ENCODE data around the gene IRX6.
A peak's percentile ranks its signal among the peaks of the same experiment; 100 is the strongest.

The IRX6 gene

DNA sequence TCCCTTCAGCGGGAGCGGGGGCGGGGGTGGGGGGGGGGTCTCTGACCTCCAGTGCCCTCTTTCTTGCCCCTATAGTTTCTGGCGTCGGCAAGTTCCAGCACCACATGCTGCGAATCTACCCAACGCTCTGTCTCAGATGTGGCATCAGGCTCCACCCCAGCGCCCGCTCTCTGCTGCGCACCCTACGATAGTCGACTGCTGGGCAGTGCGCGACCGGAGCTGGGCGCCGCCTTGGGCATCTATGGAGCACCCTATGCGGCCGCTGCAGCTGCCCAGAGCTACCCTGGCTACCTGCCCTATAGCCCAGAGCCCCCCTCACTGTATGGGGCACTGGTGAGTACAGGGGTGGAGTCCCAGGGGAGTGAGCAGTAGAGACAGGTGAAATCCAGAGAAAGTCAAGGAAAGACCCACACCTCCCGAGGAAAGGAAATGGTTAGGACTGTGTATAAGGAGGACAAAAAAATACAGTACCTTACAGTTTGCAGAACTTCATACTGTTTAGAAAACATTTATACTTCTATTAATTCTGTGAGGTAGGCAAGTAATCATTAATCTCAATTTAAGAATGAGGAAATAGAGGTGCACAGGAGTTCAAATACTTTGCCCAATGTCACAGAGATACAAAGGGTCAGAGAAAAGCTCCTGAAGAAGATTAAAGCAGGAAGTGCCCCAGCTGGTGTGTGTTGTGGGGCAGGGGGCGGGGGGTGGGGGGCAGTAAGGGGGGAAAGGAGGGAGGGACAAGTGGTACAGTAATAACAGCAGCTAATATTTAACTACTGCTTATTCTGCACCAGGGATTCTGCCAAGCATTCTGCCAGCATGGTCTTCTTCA is 2.5 kb downstream of the IRX6 start:
- H3K4me1 Mint-ChIP-seq, result peaks cover 12% of the 10 kb centered on the region
- peaks cover 70% of the 10 kb centered on the region for H3K27me3 Mint-ChIP-seq
- DNase-seq (ENCODE audit: low spot score in 2 of 2), result no peak
- no peaks in the 10 kb centered on the region for H3K9me3 Mint-ChIP-seq
- no peak for ATAC-seq (replicated peaks; ENCODE audit: extremely low read depth, poor library complexity, severe bottlenecking)
- no peak overlapping the region for H3K4me3 Mint-ChIP-seq
- H3K27ac Mint-ChIP-seq (ENCODE audit: low read depth), result no peak overlapping the region
- peaks cover 2% of the 10 kb centered on the region for H3K36me3 Mint-ChIP-seq (ENCODE audit: insufficient read depth)

GRCh38 chr16:55328611-55329569 is 4.9 kb downstream of the IRX6 start:
- ATAC-seq (replicated peaks; ENCODE audit: extremely low read depth, poor library complexity, severe bottlenecking), result peak; percentile 6
- no peak overlapping the region for H3K27ac Mint-ChIP-seq (ENCODE audit: low read depth)
- no peaks in the 10 kb centered on the region for H3K9me3 Mint-ChIP-seq
- peaks cover 12% of the 10 kb centered on the region for H3K4me1 Mint-ChIP-seq
- H3K4me3 Mint-ChIP-seq, result no peak overlapping the region
- H3K27me3 Mint-ChIP-seq, result peaks cover 89% of the 10 kb centered on the region
- peaks cover 2% of the 10 kb centered on the region for H3K36me3 Mint-ChIP-seq (ENCODE audit: insufficient read depth)
- DNase-seq (ENCODE audit: low spot score in 2 of 2), result no peak

- Mint-ChIP-seq H3K4me3 (no peak overlapping the region), H3K36me3 (ENCODE audit: insufficient read depth) (peaks cover 2% of the 10 kb centered on the region), H3K4me1 (peaks cover 12% of the 10 kb centered on the region), H3K27me3 (peaks cover 89% of the 10 kb centered on the region), H3K27ac (ENCODE audit: low read depth) (no peak overlapping the region), H3K9me3 (no peaks in the 10 kb centered on the region)
- DNase-seq (ENCODE audit: low spot score in 2 of 2) (no peak), ATAC-seq (replicated peaks; ENCODE audit: extremely low read depth, poor library complexity, severe bottlenecking) (no peak)
Observed at GRCh38 chr16:55329791-55330428, 5.9 kb downstream of the IRX6 start.

GRCh38 chr16:55330781-55331647 is 7.0 kb downstream of the IRX6 start:
- ATAC-seq (replicated peaks; ENCODE audit: extremely low read depth, poor library complexity, severe bottlenecking) (no peak), DNase-seq (ENCODE audit: low spot score in 2 of 2) (no peak)
- Mint-ChIP-seq H3K4me1 (peaks cover 12% of the 10 kb centered on the region), H3K36me3 (ENCODE audit: insufficient read depth) (peaks cover 2% of the 10 kb centered on the region), H3K27ac (ENCODE audit: low read depth) (no peak overlapping the region), H3K4me3 (no peak overlapping the region), H3K27me3 (peaks cover 89% of the 10 kb centered on the region), H3K9me3 (no peaks in the 10 kb centered on the region)

- DNase-seq (ENCODE audit: low spot score in 2 of 2) (no peak), ATAC-seq (replicated peaks; ENCODE audit: extremely low read depth, poor library complexity, severe bottlenecking) (no peak)
- Mint-ChIP-seq H3K36me3 (ENCODE audit: insufficient read depth) (peaks cover 2% of the 10 kb centered on the region), H3K4me1 (peaks cover 12% of the 10 kb centered on the region), H3K27ac (ENCODE audit: low read depth) (no peak overlapping the region), H3K27me3 (peaks cover 82% of the 10 kb centered on the region), H3K9me3 (no peaks in the 10 kb centered on the region), H3K4me3 (no peak overlapping the region)
Observed at GRCh38 chr16:55331648-55332185, 7.7 kb downstream of the IRX6 start.

GRCh38 chr16:55333684-55334083 is 9.7 kb downstream of the IRX6 start:
- H3K4me3 Mint-ChIP-seq, result no peak overlapping the region
- H3K27ac Mint-ChIP-seq (ENCODE audit: low read depth), result no peak overlapping the region
- H3K36me3 Mint-ChIP-seq (ENCODE audit: insufficient read depth), result no peaks in the 10 kb centered on the region
- H3K4me1 Mint-ChIP-seq, result peaks cover 12% of the 10 kb centered on the region
- DNase-seq (ENCODE audit: low spot score in 2 of 2), result no peak
- no peak for ATAC-seq (replicated peaks; ENCODE audit: extremely low read depth, poor library complexity, severe bottlenecking)
- H3K27me3 Mint-ChIP-seq, result peaks cover 63% of the 10 kb centered on the region
- no peaks in the 10 kb centered on the region for H3K9me3 Mint-ChIP-seq

- Mint-ChIP-seq H3K9me3 (no peaks in the 10 kb centered on the region), H3K27me3 (peaks cover 23% of the 10 kb centered on the region), H3K4me3 (no peak overlapping the region), H3K27ac (ENCODE audit: low read depth) (no peak overlapping the region), H3K36me3 (ENCODE audit: insufficient read depth) (no peaks in the 10 kb centered on the region), H3K4me1 (no peaks in the 10 kb centered on the region)
- ATAC-seq (replicated peaks; ENCODE audit: extremely low read depth, poor library complexity, severe bottlenecking), result no peak
- DNase-seq (ENCODE audit: low spot score in 2 of 2), result no peak
Observed at GRCh38 chr16:55338646-55339045, 14.6 kb downstream of the IRX6 start.

DNA sequence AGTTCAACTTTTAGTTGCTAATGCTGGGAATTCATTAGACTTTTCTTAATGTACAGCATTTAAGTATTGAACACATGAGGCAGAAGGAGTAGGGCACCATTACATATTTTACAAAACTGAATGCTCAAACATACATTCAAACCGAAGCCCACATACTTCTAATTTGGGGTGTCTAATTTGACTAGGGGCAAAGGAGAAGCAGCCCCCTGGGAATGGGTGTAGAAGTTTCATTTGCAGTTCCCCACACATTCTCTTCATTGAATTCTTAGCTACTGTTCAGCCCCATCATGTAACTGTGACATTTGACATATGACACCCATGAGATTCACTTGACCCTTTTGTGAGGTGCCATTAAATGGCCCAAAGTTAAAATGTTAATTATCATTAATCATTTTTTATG is 16.4 kb downstream of the IRX6 start:
- H3K4me3 Mint-ChIP-seq, result no peak overlapping the region
- no peak for DNase-seq (ENCODE audit: low spot score in 2 of 2)
- H3K27ac Mint-ChIP-seq (ENCODE audit: low read depth), result no peak overlapping the region
- H3K36me3 Mint-ChIP-seq (ENCODE audit: insufficient read depth), result no peaks in the 10 kb centered on the region
- no peaks in the 10 kb centered on the region for H3K9me3 Mint-ChIP-seq
- no peak for ATAC-seq (replicated peaks; ENCODE audit: extremely low read depth, poor library complexity, severe bottlenecking)
- peaks cover 16% of the 10 kb centered on the region for H3K27me3 Mint-ChIP-seq
- H3K4me1 Mint-ChIP-seq, result no peaks in the 10 kb centered on the region

GRCh38 chr16:55341681-55342080 is 17.7 kb downstream of the IRX6 start:
- Mint-ChIP-seq H3K27ac (ENCODE audit: low read depth) (no peak overlapping the region), H3K27me3 (peaks cover 23% of the 10 kb centered on the region), H3K36me3 (ENCODE audit: insufficient read depth) (no peaks in the 10 kb centered on the region), H3K4me3 (no peak overlapping the region), H3K9me3 (no peaks in the 10 kb centered on the region), H3K4me1 (no peaks in the 10 kb centered on the region)
- ATAC-seq (replicated peaks; ENCODE audit: extremely low read depth, poor library complexity, severe bottlenecking), result no peak
- DNase-seq (ENCODE audit: low spot score in 2 of 2), result no peak

- Mint-ChIP-seq H3K4me3 (no peak overlapping the region), H3K27me3 (peaks cover 49% of the 10 kb centered on the region), H3K36me3 (ENCODE audit: insufficient read depth) (no peaks in the 10 kb centered on the region), H3K9me3 (no peaks in the 10 kb centered on the region), H3K4me1 (no peaks in the 10 kb centered on the region), H3K27ac (ENCODE audit: low read depth) (no peak overlapping the region)
- no peak for ATAC-seq (replicated peaks; ENCODE audit: extremely low read depth, poor library complexity, severe bottlenecking)
- no peak for DNase-seq (ENCODE audit: low spot score in 2 of 2)
Observed at GRCh38 chr16:55346475-55346874, 22.5 kb downstream of the IRX6 start.

GRCh38 chr16:55349867-55350266 is 25.9 kb downstream of the IRX6 start:
- Mint-ChIP-seq H3K4me1 (no peaks in the 10 kb centered on the region), H3K27me3 (peaks cover 49% of the 10 kb centered on the region), H3K4me3 (no peak overlapping the region), H3K9me3 (no peaks in the 10 kb centered on the region), H3K36me3 (ENCODE audit: insufficient read depth) (no peaks in the 10 kb centered on the region), H3K27ac (ENCODE audit: low read depth) (no peak overlapping the region)
- no peak for DNase-seq (ENCODE audit: low spot score in 2 of 2)
- no peak for ATAC-seq (replicated peaks; ENCODE audit: extremely low read depth, poor library complexity, severe bottlenecking)
